ENCODE data around the gene SRGAP1.
"Not testable (repeated sequence)": the region's sequence is repeated elsewhere in the genome, so short reads cannot be mapped to it uniquely, and the experiment has no call there.

Gene SRGAP1

DNA sequence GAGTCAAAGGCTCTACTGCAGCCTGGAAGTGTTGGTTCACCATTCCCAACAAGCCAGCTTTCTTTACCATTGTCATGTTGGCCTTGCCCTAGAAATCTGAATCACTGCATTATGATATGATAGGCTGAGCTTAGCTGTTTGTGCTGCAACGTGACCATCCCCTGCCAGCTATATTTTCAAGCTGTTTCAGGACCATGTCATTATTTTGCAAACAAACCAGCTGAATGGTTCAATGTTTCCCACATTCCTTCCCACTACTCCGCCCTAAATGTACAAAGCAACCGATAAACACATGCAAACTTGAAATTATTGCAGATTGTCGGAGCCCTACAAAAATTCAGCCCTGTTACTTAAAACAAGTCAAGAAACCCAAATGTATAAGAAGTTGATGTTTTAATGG, 241.5 kb downstream of the SRGAP1 start:
- no peak for DNase-seq (ENCODE audit: low read depth)

GRCh38 chr12:64086946-64087345, 242.4 kb downstream of the SRGAP1 start:
- no peak for DNase-seq (ENCODE audit: low read depth)

DNA sequence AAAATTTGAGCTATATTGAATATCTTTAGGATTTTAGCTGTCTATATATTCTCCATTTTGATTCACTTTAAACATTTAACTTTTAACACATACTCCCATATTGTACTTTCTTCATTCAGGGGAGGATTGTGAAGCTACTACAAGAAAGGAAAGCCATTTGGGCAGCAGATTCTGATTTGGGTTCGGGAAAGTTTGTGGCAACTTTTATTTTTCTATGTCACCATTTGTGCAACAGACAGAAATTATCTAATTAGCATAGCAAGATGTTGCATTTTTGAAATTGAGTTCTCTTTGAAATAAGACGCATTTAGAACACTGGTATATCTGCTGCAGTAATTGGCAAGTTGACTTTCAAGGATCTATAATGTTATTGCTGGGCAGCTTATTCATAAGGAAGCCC, 243.3 kb downstream of the SRGAP1 start:
- DNase-seq (ENCODE audit: low read depth): no peak

DNA sequence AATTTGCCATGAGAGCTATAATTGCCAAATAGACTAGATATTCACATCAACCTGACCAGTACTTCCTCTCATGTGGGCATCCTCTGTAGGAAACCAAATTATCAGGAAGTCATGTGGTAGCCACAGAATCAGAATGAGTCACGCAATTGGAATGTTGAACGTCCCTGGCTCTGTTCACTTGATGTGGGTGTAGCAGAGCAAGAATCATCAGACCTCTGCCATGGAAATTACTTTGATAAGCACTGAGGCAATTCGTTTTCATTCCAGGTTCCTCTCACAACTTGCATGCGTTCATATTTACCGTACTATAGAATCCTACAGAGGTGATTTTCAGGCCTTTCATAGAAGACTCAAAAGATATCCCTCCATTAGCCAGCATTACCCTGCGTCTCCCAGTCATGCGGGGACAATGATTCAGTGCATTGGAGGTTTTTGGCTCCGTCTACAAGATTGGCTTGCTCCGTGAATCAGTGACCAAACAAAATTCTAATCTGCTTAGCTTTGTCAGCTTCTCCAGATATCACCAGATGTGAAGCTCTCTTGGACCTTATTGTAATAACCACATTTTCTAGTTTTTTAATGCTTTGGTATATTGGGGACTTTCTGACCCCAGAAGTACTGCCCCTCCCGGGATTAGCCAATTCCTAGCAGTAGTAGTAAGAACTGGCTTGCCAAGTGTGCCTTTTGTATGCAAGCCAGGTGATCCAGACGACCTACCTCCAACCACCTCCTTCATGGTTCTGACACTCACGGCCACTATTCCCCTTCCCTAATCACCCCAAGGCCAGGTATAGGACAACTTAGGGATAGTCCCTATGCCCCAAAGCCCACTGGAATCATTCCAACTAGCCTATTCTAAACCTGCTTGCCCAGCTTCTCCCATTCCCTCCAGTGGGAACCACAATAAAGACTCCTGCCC, 244.2 kb downstream of the SRGAP1 start:
- no peak for DNase-seq (ENCODE audit: low read depth)

DNA sequence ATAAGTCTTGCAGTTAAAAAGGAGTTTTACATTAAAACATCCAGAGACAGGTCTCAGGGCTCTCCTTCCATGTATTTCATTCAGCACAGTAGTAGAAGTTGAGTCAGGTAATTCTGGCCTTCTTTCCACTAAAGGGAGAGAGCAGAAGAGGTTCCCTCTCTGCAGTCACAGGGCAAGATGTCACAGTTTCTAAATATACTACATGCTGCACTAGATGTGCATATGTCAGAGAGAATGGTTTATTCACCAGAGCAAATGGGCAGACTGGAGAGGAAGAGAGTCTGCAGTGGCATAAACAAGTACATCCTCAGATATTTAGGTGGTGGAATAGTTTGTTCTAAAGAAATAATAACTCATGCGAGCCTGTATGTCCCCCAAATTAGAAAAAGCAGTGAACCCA, 245.5 kb downstream of the SRGAP1 start:
- no peak for DNase-seq (ENCODE audit: low read depth)

- no peak for DNase-seq (ENCODE audit: low read depth)
These were observed 246.7 kb downstream of the SRGAP1 start for GRCh38 chr12:64091186-64091585.

DNA sequence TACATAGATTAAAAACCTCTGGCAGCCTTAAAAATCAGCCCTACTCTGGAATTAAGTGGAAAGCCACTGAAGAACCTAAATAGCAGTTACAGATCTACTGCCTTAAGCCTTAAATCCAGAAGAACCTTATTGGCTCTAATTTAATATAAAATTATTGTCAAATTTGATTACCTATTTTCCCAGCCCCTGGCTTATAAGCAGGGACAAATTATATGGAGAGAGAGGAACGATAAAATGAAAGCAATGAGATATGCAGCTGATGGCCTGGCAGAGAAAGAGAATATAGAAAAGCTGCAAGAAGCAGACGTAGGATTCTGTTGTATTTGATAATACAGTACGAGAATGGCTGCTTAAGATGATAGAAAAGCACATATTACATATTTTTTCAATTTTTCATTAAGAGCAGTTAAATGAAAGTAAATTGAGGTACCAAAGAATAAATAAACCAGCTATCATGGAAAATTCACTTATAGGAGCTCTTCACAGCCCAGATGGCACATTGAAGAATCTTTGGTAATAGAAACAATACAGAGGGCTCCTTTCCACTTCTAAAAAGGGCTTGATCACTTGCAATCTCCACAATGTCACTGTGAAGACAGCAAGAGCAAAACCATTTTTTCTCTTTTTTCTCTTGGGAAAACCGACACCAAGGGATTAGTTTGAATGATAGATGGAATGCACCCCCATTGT, 248.2 kb downstream of the SRGAP1 start:
- no peak for DNase-seq (ENCODE audit: low read depth)

DNA sequence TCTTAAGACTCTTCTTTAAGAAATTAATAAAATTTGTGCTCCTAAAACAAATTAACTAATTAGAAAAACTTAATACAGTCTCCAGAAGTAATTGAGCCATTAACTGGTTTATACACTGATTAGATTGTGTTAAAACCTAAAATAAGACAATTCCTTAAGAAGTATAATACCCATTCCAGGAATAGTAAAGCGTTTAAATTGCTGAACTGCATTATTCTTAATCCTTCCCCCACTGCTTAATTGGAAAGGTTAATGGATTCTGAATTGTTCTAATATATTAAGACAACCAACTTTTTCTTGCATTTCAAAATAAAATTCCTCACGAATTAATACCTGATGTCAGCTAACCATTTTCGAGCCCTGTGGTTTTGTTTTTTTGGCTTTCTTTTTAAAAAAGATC, 249.2 kb downstream of the SRGAP1 start:
- DNase-seq (ENCODE audit: low read depth): no peak

GRCh38 chr12:64097366-64098105, 253.0 kb downstream of the SRGAP1 start:
- DNase-seq (ENCODE audit: low read depth): no peak

- no peak for DNase-seq (ENCODE audit: low read depth)
These were observed 254.3 kb downstream of the SRGAP1 start for GRCh38 chr12:64098709-64099354.

GRCh38 chr12:64099397-64099796, 254.9 kb downstream of the SRGAP1 start:
- no peak for DNase-seq (ENCODE audit: low read depth)

DNA sequence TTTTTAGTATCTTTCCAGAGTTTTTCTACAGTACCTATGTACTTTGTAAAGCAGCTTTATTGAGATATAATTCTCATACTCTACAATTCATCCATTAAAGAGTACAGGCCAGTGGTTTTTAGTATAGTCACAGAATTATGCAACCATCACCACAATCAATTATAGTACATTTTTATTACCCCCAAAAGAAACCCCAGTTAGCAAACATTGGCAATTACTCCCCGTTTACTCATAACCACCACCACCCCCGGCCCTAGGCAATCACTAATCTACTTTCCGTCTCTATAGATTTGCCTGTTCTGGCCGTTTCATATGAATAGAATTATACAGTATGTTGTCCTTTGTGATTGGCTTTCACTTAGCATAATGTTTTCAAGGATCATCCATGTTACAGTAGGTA, 257.8 kb downstream of the SRGAP1 start:
- no peak for DNase-seq (ENCODE audit: low read depth)

- DNase-seq (ENCODE audit: low read depth): no peak
These were observed 259.6 kb downstream of the SRGAP1 start for GRCh38 chr12:64103825-64104740.

DNA sequence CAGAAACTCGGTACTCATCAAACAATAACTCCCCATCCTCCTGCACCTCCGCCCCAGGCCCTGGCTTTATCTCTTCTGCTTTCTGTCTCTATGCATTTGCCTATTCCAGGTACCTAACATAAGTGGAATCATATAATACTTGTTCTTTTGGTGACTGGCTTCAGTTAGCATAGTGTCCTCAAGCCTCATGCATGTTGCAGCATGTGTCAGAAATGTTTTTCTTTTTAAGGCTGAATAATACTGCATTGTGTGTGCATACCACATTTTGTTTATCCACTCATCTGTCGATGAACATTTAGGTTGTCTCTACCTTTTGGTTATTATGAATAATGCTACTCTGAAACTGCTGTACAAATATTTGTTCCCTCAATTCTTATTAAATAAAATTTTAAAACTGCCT, 260.5 kb downstream of the SRGAP1 start:
- DNase-seq (ENCODE audit: low read depth): no peak

DNA sequence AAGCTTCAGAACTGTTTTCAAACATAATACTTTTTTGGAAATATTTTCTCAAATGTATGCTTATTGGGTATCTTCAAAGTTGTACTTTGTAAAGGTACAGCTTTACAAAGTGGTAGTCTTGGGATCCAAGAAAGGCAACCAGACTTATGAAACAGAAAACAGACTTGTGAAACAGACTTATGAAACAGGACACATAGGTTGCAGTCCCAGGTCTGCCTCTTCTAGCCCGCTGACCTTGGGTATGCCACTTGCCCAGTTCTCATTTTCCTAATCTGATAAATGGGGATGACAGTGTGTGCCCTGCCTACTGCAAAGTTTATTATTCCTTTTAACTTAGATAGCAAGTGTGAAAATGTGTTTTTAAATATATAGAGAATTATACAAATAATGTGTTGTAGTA, 263.3 kb downstream of the SRGAP1 start:
- no peak for DNase-seq (ENCODE audit: low read depth)

GRCh38 chr12:64109706-64110105, 265.2 kb downstream of the SRGAP1 start:
- no peak for DNase-seq (ENCODE audit: low read depth)

DNA sequence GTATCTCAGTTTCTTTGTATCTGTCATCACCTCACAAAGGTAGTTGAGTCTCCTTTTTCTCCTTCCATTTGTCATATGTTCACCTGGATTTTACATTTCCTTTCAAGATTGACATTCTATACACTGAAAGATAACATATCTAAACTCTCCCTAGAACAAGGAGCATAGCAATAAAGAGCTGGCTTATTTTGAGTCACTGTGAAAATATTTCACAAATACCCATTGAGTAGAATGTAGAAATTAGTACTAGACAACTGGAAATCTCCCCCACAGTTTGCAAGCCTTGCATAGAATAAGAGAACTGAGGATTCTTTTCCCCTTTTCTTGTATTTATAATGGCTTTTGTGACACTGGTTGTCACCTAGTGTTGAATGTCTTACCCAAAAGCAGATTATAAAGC, 266.4 kb downstream of the SRGAP1 start:
- no peak for DNase-seq (ENCODE audit: low read depth)

DNA sequence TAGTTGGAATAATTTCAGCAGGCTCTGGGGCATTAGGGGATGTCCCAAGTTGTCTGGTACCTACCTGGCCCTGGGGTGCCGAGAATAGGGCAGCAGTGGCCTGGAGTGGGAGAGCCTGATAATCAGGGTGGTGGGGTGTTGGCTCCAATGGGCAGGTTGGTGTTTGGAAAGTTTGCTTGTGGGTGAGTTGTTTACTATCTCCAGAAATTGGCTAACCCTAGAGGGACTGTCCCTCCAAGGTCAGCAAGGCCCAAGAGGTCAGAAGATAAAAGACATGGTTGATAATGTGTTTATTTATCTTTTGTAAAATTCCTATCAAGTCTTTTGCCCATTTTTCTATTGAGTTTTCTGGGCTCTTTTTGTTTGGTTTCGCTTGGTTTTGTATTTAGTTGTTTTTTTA, 272.5 kb downstream of the SRGAP1 start:
- no peak for DNase-seq (ENCODE audit: low read depth)

- DNase-seq (ENCODE audit: low read depth): no peak
These were observed 276.1 kb downstream of the SRGAP1 start for GRCh38 chr12:64120568-64120967.

DNA sequence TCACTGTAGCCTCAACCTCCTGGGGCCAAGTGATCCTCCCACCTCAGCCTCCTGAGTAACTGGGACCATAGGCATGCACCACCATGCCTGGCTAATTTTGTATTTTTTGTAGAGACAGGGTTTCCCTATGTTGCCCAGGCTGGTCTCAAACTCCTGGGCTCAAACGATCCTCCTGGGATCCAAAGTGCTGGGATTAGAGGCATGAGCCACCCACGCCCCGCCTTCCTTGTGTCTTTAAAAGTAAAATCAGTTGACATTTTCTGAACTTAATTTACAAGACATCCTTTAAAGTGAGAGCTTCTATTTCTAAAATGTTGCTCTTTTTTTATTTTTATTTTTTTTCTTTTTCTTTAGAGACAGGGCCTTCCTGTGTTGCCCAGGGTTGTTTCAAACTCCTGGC, 276.6 kb downstream of the SRGAP1 start:
- DNase-seq (ENCODE audit: low read depth): not testable (repeated sequence)

- DNase-seq (ENCODE audit: low read depth): no peak
These were observed 277.7 kb downstream of the SRGAP1 start for GRCh38 chr12:64122154-64122553.

Data from stimulated activated CD8-positive, alpha-beta memory T cell treated with anti-CD3 and anti-CD28 coated beads, Interleukin-15, amount 100 ng/mL, for 24 hours (primary cell).